GM21737 (cell line): ENCODE measurements around the gene VPS37C.

Experiments used
- ATAC-seq: cut with Tn5 transposase; IDR thresholded peaks from one replicate; pipeline ENCODE4 v1.9.1; 2021; ENCODE audit warnings: mild to moderate bottlenecking, moderate library complexity; ENCODE audit not compliant: unreplicated experiment

VPS37C gene

GRCh38 chr11:61155741-61156140 is 5.5 kb downstream of the VPS37C start:
- no peak for ATAC-seq

- no peak for ATAC-seq
Measured at GRCh38 chr11:61155312-61155711, 5.9 kb downstream of the VPS37C start.

GRCh38 chr11:61154528-61154927 is 6.7 kb downstream of the VPS37C start:
- ATAC-seq, result no peak

GRCh38 chr11:61153593-61154095 is 7.6 kb downstream of the VPS37C start:
- no peak for ATAC-seq

GRCh38 chr11:61152816-61153592 is 8.2 kb downstream of the VPS37C start:
- no peak for ATAC-seq

- ATAC-seq, result no peak
Measured at GRCh38 chr11:61151545-61152252, 9.5 kb downstream of the VPS37C start.

GRCh38 chr11:61150706-61151544 is 10.3 kb downstream of the VPS37C start:
- ATAC-seq, result no peak

- no peak for ATAC-seq
Measured at GRCh38 chr11:61149624-61150615, 11.3 kb downstream of the VPS37C start.

GRCh38 chr11:61147791-61148620 is 13.2 kb downstream of the VPS37C start:
- no peak for ATAC-seq

GRCh38 chr11:61147271-61147670 is 14.0 kb downstream of the VPS37C start:
- no peak for ATAC-seq

- no peak for ATAC-seq
Measured at GRCh38 chr11:61146416-61146815, 14.8 kb downstream of the VPS37C start.

GRCh38 chr11:61145228-61146005 is 15.8 kb downstream of the VPS37C start:
- ATAC-seq, result no peak

- ATAC-seq, result no peak
Measured at GRCh38 chr11:61144511-61145179, 16.6 kb downstream of the VPS37C start.

- ATAC-seq, result no peak
Measured at GRCh38 chr11:61142424-61142823, 18.8 kb downstream of the VPS37C start.

GRCh38 chr11:61141601-61142028 is 19.6 kb downstream of the VPS37C start:
- ATAC-seq, result no peak

- no peak for ATAC-seq
Measured at GRCh38 chr11:61140416-61140815, 20.8 kb downstream of the VPS37C start.

- ATAC-seq, result no peak
Measured at GRCh38 chr11:61139387-61139786, 21.8 kb downstream of the VPS37C start.

GRCh38 chr11:61138935-61139334 is 22.3 kb downstream of the VPS37C start:
- no peak for ATAC-seq
